A549 (cell line): Measurements from ENCODE around the gene WIZ. TPM values are rescaled to one million over a fixed set of nuclear protein-coding genes. Genes with fewer than 3 reads are reported as not detected.

Source experiments
- ATAC-seq, 2 experiments: fragments of 200-7000 bp in 1 of 2; fragments of >200 bp in 1 of 2; cut with Nextera tagmentation in 1 of 2; cut with Tn5 transposase in 1 of 2; 3 replicates each; pipeline versions ENCODE4 v1.8.0 to v1.9.1; 2018 to 2020; ENCODE audit warnings: mild to moderate bottlenecking in 1 of 2, moderate library complexity in 1 of 2
- CTCF ChIA-PET: fragments of 300-600 bp; sonication (Branson Sonifier 250); formaldehyde crosslinking; extraction: SDS; loops from one replicate; lab custom pipeline; 2021; ENCODE audit warnings: antibody characterized with exemption, inconsistent platforms; lab: Yijun Ruan, JAX
- POLR2A ChIA-PET: fragments of 350-600 bp; formaldehyde crosslinking; extraction: SDS; loops from one replicate; lab custom pipeline; 2021; ENCODE audit warnings: antibody characterized with exemption, inconsistent platforms; lab: Yijun Ruan, JAX
- DNase-seq, 2 experiments: peaks; one replicate each; pipeline versions ENCODE4 v3.0.0 to v3.0.0-alpha.2; 2011 to 2016; ENCODE audit warnings: low read depth in 1 of 2, low spot score in 1 of 2
- FAIRE-seq: peaks from 2 replicates; lab custom pipeline; 2011; peaks lifted over from hg19 to GRCh38; lab: Jason Lieb, UNC
- H3K27ac ChIP-seq, 2 experiments: fragments of >200 bp; sonication (Bioruptor Twin); formaldehyde crosslinking; 3 replicates each; pipeline ENCODE4 v1.5.1; 2016 to 2017
- H3K4me1 ChIP-seq: fragments of >200 bp; sonication (Bioruptor Twin); formaldehyde crosslinking; 3 replicates; pipeline ENCODE4 v1.6.1; 2016
- H3K4me2 ChIP-seq: fragments of >200 bp; sonication (Bioruptor Twin); formaldehyde crosslinking; 3 replicates; pipeline ENCODE4 v1.6.1; 2016
- H3K4me3 ChIP-seq: fragments of >200 bp; sonication (Bioruptor Twin); formaldehyde crosslinking; 3 replicates; pipeline ENCODE4 v1.5.1; 2016
- H3K9me3 ChIP-seq: fragments of >200 bp; sonication (Bioruptor Twin); formaldehyde crosslinking; 3 replicates; pipeline ENCODE4 v1.6.1; 2016
- CBX8 ChIP-seq: fragments of 200-600 bp; sonication (generic); IDR thresholded peaks from 2 replicates; pipeline ENCODE4 v1.6.1; 2016
- CEBPB ChIP-seq, 2 experiments: fragments of >200 bp in 1 of 2; sonication (Bioruptor Twin) in 1 of 2; formaldehyde crosslinking in 1 of 2; IDR thresholded peaks; 2 replicates each; pipeline ENCODE4 v1.6.1; 2012 to 2016
- FOSB ChIP-seq: fragments of 250-450 bp; sonication (Bioruptor Pico); IDR thresholded peaks from 2 replicates; pipeline ENCODE4 v1.5.0; 2020; ENCODE audit warnings: mild to moderate bottlenecking, moderate library complexity
- FOXS1 ChIP-seq: fragments of 250-450 bp; sonication (Bioruptor Pico); IDR thresholded peaks from 2 replicates; pipeline ENCODE4 v1.5.0; 2020; ENCODE audit warnings: mild to moderate bottlenecking, moderate library complexity
- HDAC2 ChIP-seq: fragments of 200-600 bp; sonication (generic); IDR thresholded peaks from 2 replicates; pipeline ENCODE4 v1.6.1; 2016
- HES2 ChIP-seq: fragments of >200 bp; sonication (Bioruptor Twin); formaldehyde crosslinking; IDR thresholded peaks from 2 replicates; pipeline ENCODE4 v1.6.1; 2016
- HMGXB4 ChIP-seq: fragments of 250-450 bp; sonication (Bioruptor Pico); IDR thresholded peaks from 2 replicates; pipeline ENCODE4 v1.5.0; 2021; ENCODE audit warnings: mild to moderate bottlenecking, moderate library complexity, borderline replicate concordance
- HOXA7 ChIP-seq: fragments of 250-450 bp; sonication (Bioruptor Pico); IDR thresholded peaks from 2 replicates; pipeline ENCODE4 v1.5.0; 2020; ENCODE audit warnings: mild to moderate bottlenecking, moderate library complexity
- HOXB13 ChIP-seq: fragments of 250-450 bp; sonication (Bioruptor Pico); IDR thresholded peaks from 2 replicates; pipeline ENCODE4 v1.5.0; 2020; ENCODE audit warnings: low read depth, mild to moderate bottlenecking, moderate library complexity
- JUN ChIP-seq, 2 experiments: fragments of >200 bp; sonication (Bioruptor Twin); formaldehyde crosslinking; IDR thresholded peaks; 2 replicates in 1 of 2; 3 replicates in 1 of 2; pipeline ENCODE4 v1.6.1; 2016 to 2017
- KDM5A ChIP-seq: fragments of 200-600 bp; sonication (generic); IDR thresholded peaks from 2 replicates; pipeline ENCODE4 v1.6.1; 2016; ENCODE audit warnings: antibody characterized with exemption, mild to moderate bottlenecking
- MYC ChIP-seq: IDR thresholded peaks from 2 replicates; pipeline ENCODE4 v1.6.1; 2012; ENCODE audit warnings: mild to moderate bottlenecking, inconsistent platforms, low read length, improper control_type of control experiment, borderline replicate concordance
- NFE2L2 ChIP-seq: fragments of 150-350 bp; conservative IDR thresholded peaks from 2 replicates; pipeline ENCODE4 v1.6.1; 2014; ENCODE audit warnings: low read length
- NPAS2 ChIP-seq: fragments of 250-450 bp; sonication (Bioruptor Pico); IDR thresholded peaks from 2 replicates; pipeline ENCODE4 v1.8.0; 2022; ENCODE audit warnings: mild to moderate bottlenecking, moderate library complexity, borderline replicate concordance
- POLR2A ChIP-seq: IDR thresholded peaks from 2 replicates; pipeline ENCODE4 v1.6.1; 2012; ENCODE audit warnings: mild to moderate bottlenecking, low read length
- RARB ChIP-seq: fragments of 250-450 bp; sonication (Bioruptor Pico); IDR thresholded peaks from 2 replicates; pipeline ENCODE4 v1.8.0; 2021; ENCODE audit warnings: mild to moderate bottlenecking, moderate library complexity
- RFX5 ChIP-seq: fragments of 450-650 bp; IDR thresholded peaks from 2 replicates; pipeline ENCODE4 v1.7.1; 2014; ENCODE audit warnings: antibody characterized with exemption, mild to moderate bottlenecking, moderate library complexity
- SMC3 ChIP-seq: fragments of >200 bp; sonication (Bioruptor Twin); formaldehyde crosslinking; IDR thresholded peaks from 3 replicates; pipeline ENCODE4 v1.6.1; 2018; ENCODE audit warnings: inconsistent platforms
- SREBF2 ChIP-seq: fragments of 450-650 bp; IDR thresholded peaks from 2 replicates; pipeline ENCODE4 v1.6.1; 2014; ENCODE audit warnings: mild to moderate bottlenecking, moderate library complexity
- ZFP36 ChIP-seq: fragments of 450-650 bp; IDR thresholded peaks from 2 replicates; pipeline ENCODE4 v1.6.1; 2014; ENCODE audit warnings: borderline replicate concordance; ENCODE audit not compliant: partially characterized antibody
- whole genome bisulfite sequencing: methylation state at CpG from one replicate; pipeline ENCODE4 v1.1.6; 2017; ENCODE audit errors: missing lambda C conversion rate; 5-methylcytosine and 5-hydroxymethylcytosine counted together
- polyA plus RNA-seq, 4 experiments: library from polyadenylated mRNA; depleted of rRNA in 3 of 4; stranded (reverse); fragments of >200 nt; fragmentation: RNase III in 1 of 4; extraction: RNeasy Plus Mini Kit Qiagen cat#74134 plus additional on column Dnase treatment in 1 of 4; gene quantifications; 2 replicates in 3 of 4; 3 replicates in 1 of 4; pipeline ENCODE4 v1.2.3, GENCODE V29; 2011 to 2017
- TF ChIP-seq, protein P1 (sequence below): fragments of 450-650 bp; IDR thresholded peaks from 2 replicates; pipeline ENCODE4 v1.6.1; 2014; ENCODE audit warnings: antibody characterized with exemption
- TF ChIP-seq, protein P2 (sequence below): fragments of 200-600 bp; sonication (generic); IDR thresholded peaks from 2 replicates; pipeline ENCODE4 v1.6.1; 2016; ENCODE audit warnings: antibody characterized with exemption, mild to moderate bottlenecking, moderate library complexity
- TF ChIP-seq, protein P3 (sequence below): fragments of 250-450 bp; sonication (Bioruptor Pico); IDR thresholded peaks from 2 replicates; pipeline ENCODE4 v1.5.0; 2020; ENCODE audit warnings: low read depth, mild to moderate bottlenecking, moderate library complexity

Gene WIZ
- polyA plus RNA-seq, 2 of the 4 experiments (the other 2 are of a cell fraction) = 3.7 to 15.1 TPM

GRCh38 chr19:15397782-15398181 lies 52.0 kb downstream of the WIZ start (continued):
- TF ChIP-seq JUN (IDR thresholded peaks at IDR 0.05) (no peak), CEBPB (IDR thresholded peaks at IDR 0.05) (no peak), NFE2L2 (no peak), CBX8 (no peak)
- TF ChIP-seq, protein P1, sequence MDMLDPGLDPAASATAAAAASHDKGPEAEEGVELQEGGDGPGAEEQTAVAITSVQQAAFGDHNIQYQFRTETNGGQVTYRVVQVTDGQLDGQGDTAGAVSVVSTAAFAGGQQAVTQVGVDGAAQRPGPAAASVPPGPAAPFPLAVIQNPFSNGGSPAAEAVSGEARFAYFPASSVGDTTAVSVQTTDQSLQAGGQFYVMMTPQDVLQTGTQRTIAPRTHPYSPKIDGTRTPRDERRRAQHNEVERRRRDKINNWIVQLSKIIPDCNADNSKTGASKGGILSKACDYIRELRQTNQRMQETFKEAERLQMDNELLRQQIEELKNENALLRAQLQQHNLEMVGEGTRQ = no peak

GRCh38 chr19:15397236-15397635 lies 52.5 kb downstream of the WIZ start:
- H3K4me2 ChIP-seq = no peak overlapping the region
- POLR2A ChIA-PET = no interaction called here
- FAIRE-seq = no peak
- no peaks in the 10 kb centered on the region for H3K9me3 ChIP-seq
- no peak overlapping the region for H3K27ac ChIP-seq
- WGBS = 100% methylated on average over 2 of the region's 6 CpGs
- TF ChIP-seq HOXA7 (CRISPR knock-in tag) = no peak
- TF ChIP-seq, protein P2, sequence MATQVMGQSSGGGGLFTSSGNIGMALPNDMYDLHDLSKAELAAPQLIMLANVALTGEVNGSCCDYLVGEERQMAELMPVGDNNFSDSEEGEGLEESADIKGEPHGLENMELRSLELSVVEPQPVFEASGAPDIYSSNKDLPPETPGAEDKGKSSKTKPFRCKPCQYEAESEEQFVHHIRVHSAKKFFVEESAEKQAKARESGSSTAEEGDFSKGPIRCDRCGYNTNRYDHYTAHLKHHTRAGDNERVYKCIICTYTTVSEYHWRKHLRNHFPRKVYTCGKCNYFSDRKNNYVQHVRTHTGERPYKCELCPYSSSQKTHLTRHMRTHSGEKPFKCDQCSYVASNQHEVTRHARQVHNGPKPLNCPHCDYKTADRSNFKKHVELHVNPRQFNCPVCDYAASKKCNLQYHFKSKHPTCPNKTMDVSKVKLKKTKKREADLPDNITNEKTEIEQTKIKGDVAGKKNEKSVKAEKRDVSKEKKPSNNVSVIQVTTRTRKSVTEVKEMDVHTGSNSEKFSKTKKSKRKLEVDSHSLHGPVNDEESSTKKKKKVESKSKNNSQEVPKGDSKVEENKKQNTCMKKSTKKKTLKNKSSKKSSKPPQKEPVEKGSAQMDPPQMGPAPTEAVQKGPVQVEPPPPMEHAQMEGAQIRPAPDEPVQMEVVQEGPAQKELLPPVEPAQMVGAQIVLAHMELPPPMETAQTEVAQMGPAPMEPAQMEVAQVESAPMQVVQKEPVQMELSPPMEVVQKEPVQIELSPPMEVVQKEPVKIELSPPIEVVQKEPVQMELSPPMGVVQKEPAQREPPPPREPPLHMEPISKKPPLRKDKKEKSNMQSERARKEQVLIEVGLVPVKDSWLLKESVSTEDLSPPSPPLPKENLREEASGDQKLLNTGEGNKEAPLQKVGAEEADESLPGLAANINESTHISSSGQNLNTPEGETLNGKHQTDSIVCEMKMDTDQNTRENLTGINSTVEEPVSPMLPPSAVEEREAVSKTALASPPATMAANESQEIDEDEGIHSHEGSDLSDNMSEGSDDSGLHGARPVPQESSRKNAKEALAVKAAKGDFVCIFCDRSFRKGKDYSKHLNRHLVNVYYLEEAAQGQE = no peak
- TF ChIP-seq HMGXB4 = no peak
- no peak for TF ChIP-seq SMC3
- no peak for TF ChIP-seq SREBF2
- no peak for TF ChIP-seq CEBPB (IDR thresholded peaks at IDR 0.05)
- no peak for TF ChIP-seq HDAC2
- TF ChIP-seq FOSB = no peak
- no peak for TF ChIP-seq MYC
- TF ChIP-seq KDM5A = no peak
- no peak for TF ChIP-seq ZFP36
- no peak for TF ChIP-seq RFX5
- no peak for TF ChIP-seq RARB
- TF ChIP-seq HES2 = no peak
- TF ChIP-seq, protein P3, sequence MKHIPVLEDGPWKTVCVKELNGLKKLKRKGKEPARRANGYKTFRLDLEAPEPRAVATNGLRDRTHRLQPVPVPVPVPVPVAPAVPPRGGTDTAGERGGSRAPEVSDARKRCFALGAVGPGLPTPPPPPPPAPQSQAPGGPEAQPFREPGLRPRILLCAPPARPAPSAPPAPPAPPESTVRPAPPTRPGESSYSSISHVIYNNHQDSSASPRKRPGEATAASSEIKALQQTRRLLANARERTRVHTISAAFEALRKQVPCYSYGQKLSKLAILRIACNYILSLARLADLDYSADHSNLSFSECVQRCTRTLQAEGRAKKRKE (CRISPR knock-in tag) = no peak
- TF ChIP-seq HOXB13 = no peak
- TF ChIP-seq FOXS1 = no peak
- TF ChIP-seq NPAS2 (CRISPR knock-in tag) = no peak
- no peak for TF ChIP-seq POLR2A
- TF ChIP-seq, all 56 proteins: peak for 0
- no peak for ATAC-seq
- CTCF ChIA-PET = interaction anchor here (0.6 kb wide), 1 partner anchor 437 kb away, joined by 3 read pairs; no protein-coding TSS in a partner anchor
- Histone ChIP-seq H3K4me3 (no peak overlapping the region), H3K4me1 (peaks cover 8% of the 10 kb centered on the region; the same call in 1 of the 3 replicates)
- DNase-seq = no peak
